ENCODE measurements around the gene DCAF12. TPM values are rescaled to one million over a fixed set of nuclear protein-coding genes. Genes with fewer than 3 reads are reported as not detected.
"Not testable (repeated sequence)": the region's sequence is repeated elsewhere in the genome, so short reads cannot be mapped to it uniquely, and the experiment has no call there.

DCAF12 gene
- total and polyA plus RNA-seq, 10 donors: 5.6 to 107 (median 38.4) TPM

DNA sequence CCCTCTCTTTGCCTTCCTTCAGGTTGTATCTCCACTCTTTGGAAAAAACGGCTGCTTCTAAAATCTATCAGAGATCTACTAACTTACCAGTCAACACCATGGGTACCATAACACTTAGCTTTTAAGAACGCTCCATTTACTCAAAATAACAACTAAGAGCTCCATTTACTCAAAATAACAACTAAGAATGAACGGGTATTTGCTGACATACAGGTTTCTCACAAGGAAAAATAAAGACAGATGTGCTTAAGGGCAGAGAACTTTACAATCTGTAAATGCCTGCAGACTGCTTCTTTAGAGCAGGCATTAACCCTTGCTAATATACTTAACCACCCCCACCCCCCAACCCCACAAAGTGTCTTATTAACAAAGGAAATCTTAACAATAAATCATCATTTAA, 80.6 kb downstream of the DCAF12 start:
- no peak for DNase-seq
- Histone ChIP-seq H3K9me3 (no peaks in the 10 kb centered on the region), H3K27me3 (replicated peaks in 1 of 7) (no peaks in the 10 kb centered on the region), H3K27ac (no peak overlapping the region), H3K36me3 (peaks cover 0 to 34% (median 3%) of the 10 kb centered on the region in 6 donors), H3K4me1 (peaks cover 17 to 48% (median 31%) of the 10 kb centered on the region in 6 donors), H3K4me3 (no peak overlapping the region)
- 73 to 80% (median 77%) methylated on average over 3 of the region's 3 CpGs for WGBS, 5 donors
- TF ChIP-seq POLR2AphosphoS5 (IDR thresholded peaks at IDR 0.05) (no peak), POLR2A (IDR thresholded peaks at IDR 0.05) (no peak)
- TF ChIP-seq, protein P1, sequence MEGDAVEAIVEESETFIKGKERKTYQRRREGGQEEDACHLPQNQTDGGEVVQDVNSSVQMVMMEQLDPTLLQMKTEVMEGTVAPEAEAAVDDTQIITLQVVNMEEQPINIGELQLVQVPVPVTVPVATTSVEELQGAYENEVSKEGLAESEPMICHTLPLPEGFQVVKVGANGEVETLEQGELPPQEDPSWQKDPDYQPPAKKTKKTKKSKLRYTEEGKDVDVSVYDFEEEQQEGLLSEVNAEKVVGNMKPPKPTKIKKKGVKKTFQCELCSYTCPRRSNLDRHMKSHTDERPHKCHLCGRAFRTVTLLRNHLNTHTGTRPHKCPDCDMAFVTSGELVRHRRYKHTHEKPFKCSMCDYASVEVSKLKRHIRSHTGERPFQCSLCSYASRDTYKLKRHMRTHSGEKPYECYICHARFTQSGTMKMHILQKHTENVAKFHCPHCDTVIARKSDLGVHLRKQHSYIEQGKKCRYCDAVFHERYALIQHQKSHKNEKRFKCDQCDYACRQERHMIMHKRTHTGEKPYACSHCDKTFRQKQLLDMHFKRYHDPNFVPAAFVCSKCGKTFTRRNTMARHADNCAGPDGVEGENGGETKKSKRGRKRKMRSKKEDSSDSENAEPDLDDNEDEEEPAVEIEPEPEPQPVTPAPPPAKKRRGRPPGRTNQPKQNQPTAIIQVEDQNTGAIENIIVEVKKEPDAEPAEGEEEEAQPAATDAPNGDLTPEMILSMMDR (IDR thresholded peaks at IDR 0.05 in 8 of 11, conservative IDR thresholded peaks at IDR 0.05 in 3 of 11): no peak
- intact Hi-C loops (cut with DNase I; ENCODE audit: low total_unique reads): no loop called here

DNA sequence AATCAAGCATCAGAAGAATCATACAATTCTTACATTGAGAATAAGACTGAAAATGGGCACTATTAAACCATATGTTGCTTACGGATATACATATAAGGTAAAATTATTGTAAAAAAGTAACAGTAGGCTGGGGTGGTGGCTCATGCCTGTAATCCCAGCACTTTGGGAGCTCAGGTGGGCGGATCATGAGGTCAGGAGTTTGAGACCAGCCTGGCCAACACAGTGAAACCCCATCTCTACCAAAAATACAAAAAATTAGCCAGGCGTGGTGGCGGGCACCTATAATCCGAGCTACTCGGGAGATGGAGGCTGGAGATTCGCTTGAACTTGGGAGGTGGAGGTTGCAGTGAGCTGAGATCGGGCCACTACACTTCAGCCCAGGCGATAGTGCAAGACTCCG, 84.4 kb downstream of the DCAF12 start:
- H3K4me3 ChIP-seq; H3K9me3 ChIP-seq; H3K27me3 ChIP-seq (replicated peaks in 1 of 7); H3K27ac ChIP-seq; intact Hi-C loops (cut with DNase I; ENCODE audit: low total_unique reads); DNase-seq: not testable (repeated sequence)
- WGBS, 5 donors: 93 to 97% (median 96%) methylated on average over 9 to 10 of the region's 10 CpGs
- Histone ChIP-seq H3K36me3 (peaks cover 0 to 56% (median 5%) of the 10 kb centered on the region in 6 donors), H3K4me1 (peaks cover 6 to 21% (median 10%) of the 10 kb centered on the region in 6 donors)

DNA sequence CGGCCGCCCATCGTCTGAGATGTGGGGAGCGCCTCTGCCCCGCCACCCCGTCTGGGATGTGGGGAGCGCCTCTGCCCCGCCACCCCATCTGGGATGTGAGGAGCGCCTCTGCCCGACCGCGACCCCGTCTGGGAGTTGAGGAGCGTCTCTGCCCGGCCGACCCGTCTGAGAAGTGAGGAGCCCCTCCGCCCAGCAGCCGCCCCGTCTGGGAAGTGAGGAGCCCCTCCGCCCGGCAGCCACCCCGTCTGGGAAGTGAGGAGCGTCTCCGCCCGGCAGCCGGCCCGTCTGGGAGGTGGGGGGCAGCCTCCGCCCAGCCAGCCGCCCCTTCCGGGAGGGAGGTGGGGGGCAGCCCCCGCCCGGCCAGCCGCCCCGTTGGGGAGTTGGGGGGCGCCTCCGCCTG, 87.6 kb downstream of the DCAF12 start:
- H3K4me1 ChIP-seq; H3K9me3 ChIP-seq; H3K4me3 ChIP-seq; DNase-seq; H3K27ac ChIP-seq; intact Hi-C loops (cut with DNase I; ENCODE audit: low total_unique reads); H3K27me3 ChIP-seq (replicated peaks in 1 of 7): not testable (repeated sequence)
- H3K36me3 ChIP-seq: peaks cover 0 to 48% (median 4%) of the 10 kb centered on the region in 6 donors
- 96 to 100% (median 96%) methylated on average over 3 to 37 of the region's 37 CpGs for WGBS, 5 donors

DNA sequence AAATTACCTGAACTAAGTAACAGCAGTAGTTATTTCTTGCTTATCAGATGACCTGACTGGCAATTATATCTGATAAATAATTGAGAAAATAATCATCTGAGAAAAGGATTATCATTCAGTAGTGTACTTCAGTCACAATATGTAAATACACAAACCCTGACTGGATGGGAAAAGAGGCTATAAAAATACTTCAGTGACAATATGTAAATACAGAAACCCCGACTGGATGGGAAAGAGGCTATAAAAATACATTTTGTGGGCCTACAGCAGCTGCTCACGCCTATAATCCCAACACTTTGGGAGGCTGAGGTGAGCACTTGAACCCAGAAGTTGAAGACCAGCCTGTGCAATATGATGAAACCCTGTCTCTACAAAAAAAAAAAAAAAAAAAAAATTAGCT, 88.9 kb downstream of the DCAF12 start:
- intact Hi-C loops (cut with DNase I; ENCODE audit: low total_unique reads): no loop called here
- TF ChIP-seq POLR2AphosphoS5 (IDR thresholded peaks at IDR 0.05): no peak
- TF ChIP-seq, protein P1 (IDR thresholded peaks at IDR 0.05 in 8 of 11, conservative IDR thresholded peaks at IDR 0.05 in 3 of 11): no peak
- no peak for TF ChIP-seq POLR2A (IDR thresholded peaks at IDR 0.05)
- Histone ChIP-seq H3K4me3 (no peak overlapping the region), H3K27ac (no peak overlapping the region), H3K36me3 (peaks cover 0 to 36% (median 2%) of the 10 kb centered on the region in 6 donors), H3K27me3 (replicated peaks in 1 of 7) (no peaks in the 10 kb centered on the region), H3K9me3 (no peaks in the 10 kb centered on the region), H3K4me1 (no peaks in the 10 kb centered on the region)
- 78 to 96% (median 90%) methylated on average over 2 of the region's 2 CpGs for WGBS, 5 donors
- no peak for DNase-seq

DNA sequence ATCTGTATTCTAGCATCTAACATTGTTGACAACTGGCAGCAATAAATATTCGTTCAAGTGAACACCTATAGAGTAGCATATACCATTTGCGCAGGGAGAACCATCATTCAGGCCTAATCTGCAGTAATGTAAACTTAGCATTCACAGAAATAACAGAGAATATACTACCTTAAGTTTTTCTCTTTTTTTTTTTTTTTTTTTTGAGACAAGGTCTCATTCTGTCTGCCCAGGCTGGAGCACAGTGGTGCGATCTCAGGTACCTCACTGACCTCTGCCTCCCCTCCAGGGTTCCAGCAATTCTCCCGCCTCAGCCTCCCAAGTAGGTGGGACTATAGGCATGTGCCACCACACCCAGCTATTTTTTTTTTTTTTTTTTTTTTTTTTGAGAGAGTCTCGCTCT, 89.9 kb downstream of the DCAF12 start:
- WGBS, 5 donors: 93 to 99% (median 96%) methylated on average over 5 of the region's 5 CpGs
- H3K27me3 ChIP-seq (replicated peaks in 1 of 7): no peaks in the 10 kb centered on the region
- DNase-seq: no peak
- no peaks in the 10 kb centered on the region for H3K9me3 ChIP-seq
- no peaks in the 10 kb centered on the region for H3K4me1 ChIP-seq
- no peak overlapping the region for H3K27ac ChIP-seq
- H3K4me3 ChIP-seq: no peak overlapping the region
- peaks cover 0 to 36% (median 2%) of the 10 kb centered on the region in 6 donors for H3K36me3 ChIP-seq
- intact Hi-C loops (cut with DNase I; ENCODE audit: low total_unique reads): no loop called here
- TF ChIP-seq, protein P1 (IDR thresholded peaks at IDR 0.05 in 8 of 11, conservative IDR thresholded peaks at IDR 0.05 in 3 of 11): no peak
- no peak for TF ChIP-seq POLR2AphosphoS5 (IDR thresholded peaks at IDR 0.05)
- TF ChIP-seq POLR2A (IDR thresholded peaks at IDR 0.05): no peak

Small RNAs within 50 kb of the gene (small RNA-seq; reads per million reads assigned to genes)
- 0 to 0.41 (median 0.14) reads per million in 4 donors for gene RN7SKP114

Other genes with a start within 250 kb of the DCAF12 start
- gene UBAP2, start 77.8 kb downstream of the DCAF12 start, total RNA-seq: 10 to 100 TPM; 20.2 to 30.8 (median 24.7) TPM
- gene UBAP2, start 77.8 kb downstream of the DCAF12 start, polyA plus RNA-seq: 1 to 10 TPM; 7.0 to 8.8 (median 7.3) TPM
- gene UBAP1, start 52.3 kb upstream of the DCAF12 start, total RNA-seq: 10 to 100 TPM; 37.4 to 56.0 (median 44.9) TPM
- 10 to 100 TPM; 17.3 to 25.7 (median 20.2) TPM for gene UBAP1, start 52.3 kb upstream of the DCAF12 start, polyA plus RNA-seq
- gene KIF24, start 202.6 kb upstream of the DCAF12 start, total RNA-seq: 1 to 10 TPM in 3 of 7 donors, under 1 TPM in 4; 0.52 to 1.8 (median 0.83) TPM
- gene KIF24, start 202.6 kb upstream of the DCAF12 start, polyA plus RNA-seq: under 1 TPM; 0.15 to 0.33 (median 0.32) TPM
- gene NUDT2, start 202.9 kb upstream of the DCAF12 start, total RNA-seq: 10 to 100 TPM; 10.4 to 18.0 (median 14.6) TPM
- 10 to 100 TPM; 21.0 to 32.1 (median 28.0) TPM for gene NUDT2, start 202.9 kb upstream of the DCAF12 start, polyA plus RNA-seq